ENCODE results near the gene YAF2.

YAF2 gene

DNA sequence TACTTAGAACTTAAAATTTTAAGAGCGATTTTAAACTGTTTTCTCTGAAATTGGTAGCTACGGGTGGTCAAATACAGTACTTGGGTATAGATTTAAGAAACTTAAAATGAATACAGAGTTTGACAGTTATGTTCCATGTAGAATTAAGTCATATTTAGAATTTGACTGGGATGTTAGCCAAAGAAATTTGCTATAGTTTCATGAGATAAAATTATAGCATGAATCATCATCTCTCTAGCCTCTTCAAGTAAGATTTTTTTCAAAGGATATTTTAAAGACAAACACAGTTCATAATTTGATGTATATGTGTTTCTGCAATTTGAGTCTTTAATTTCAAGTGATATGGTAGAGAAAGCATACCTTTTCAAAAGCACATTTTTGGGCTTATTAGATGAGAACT is 46.8 kb upstream of the YAF2 start:
- H3K9me2 ChIP-seq (replicated peaks; ENCODE audit: control insufficient read depth, low read length) = no peaks in the 10 kb centered on the region

DNA sequence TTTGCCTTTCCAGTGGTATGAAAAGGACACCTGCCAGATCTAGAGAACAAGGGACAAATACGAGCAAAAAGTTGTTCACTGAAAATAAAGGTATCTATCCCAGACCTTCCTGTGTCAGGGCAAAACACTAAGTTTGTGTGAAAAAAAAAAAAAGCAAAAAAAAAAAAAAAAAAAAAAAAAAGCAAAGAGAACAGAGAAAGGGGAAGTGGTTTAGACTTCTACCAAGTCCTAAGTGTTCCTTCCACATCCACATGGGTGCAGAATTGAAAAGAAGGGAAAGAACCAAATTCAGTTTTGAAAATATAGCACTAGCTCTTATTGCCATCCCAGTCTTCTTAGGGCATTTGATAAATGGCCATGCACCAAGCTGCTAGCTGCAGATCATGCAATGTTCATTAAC is 46.1 kb upstream of the YAF2 start:
- no peaks in the 10 kb centered on the region for H3K36me3 ChIP-seq (ENCODE audit: control insufficient read depth, low read length)
- no peak overlapping the region for H3K4me2 ChIP-seq (ENCODE audit: low read length)
- H3K27me3 ChIP-seq (ENCODE audit: control insufficient read depth, low read length) = no peaks in the 10 kb centered on the region
- H4K20me1 ChIP-seq (ENCODE audit: control insufficient read depth, insufficient read depth, low read depth, low read length) = no peaks in the 10 kb centered on the region
- no peak overlapping the region for H3K27ac ChIP-seq (ENCODE audit: low read depth, low read length)
- TF ChIP-seq, protein P1, sequence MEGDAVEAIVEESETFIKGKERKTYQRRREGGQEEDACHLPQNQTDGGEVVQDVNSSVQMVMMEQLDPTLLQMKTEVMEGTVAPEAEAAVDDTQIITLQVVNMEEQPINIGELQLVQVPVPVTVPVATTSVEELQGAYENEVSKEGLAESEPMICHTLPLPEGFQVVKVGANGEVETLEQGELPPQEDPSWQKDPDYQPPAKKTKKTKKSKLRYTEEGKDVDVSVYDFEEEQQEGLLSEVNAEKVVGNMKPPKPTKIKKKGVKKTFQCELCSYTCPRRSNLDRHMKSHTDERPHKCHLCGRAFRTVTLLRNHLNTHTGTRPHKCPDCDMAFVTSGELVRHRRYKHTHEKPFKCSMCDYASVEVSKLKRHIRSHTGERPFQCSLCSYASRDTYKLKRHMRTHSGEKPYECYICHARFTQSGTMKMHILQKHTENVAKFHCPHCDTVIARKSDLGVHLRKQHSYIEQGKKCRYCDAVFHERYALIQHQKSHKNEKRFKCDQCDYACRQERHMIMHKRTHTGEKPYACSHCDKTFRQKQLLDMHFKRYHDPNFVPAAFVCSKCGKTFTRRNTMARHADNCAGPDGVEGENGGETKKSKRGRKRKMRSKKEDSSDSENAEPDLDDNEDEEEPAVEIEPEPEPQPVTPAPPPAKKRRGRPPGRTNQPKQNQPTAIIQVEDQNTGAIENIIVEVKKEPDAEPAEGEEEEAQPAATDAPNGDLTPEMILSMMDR (IDR thresholded peaks at IDR 0.05; ENCODE audit: low read depth, low read length, poor library complexity, severe bottlenecking) = no peak
- TF ChIP-seq EZH2phosphoT487 (IDR thresholded peaks at IDR 0.05; ENCODE audit: borderline replicate concordance, low read length) = no peak
- no peaks in the 10 kb centered on the region for H3K4me1 ChIP-seq (ENCODE audit: control insufficient read depth, low read length)
- H3K9me2 ChIP-seq (replicated peaks; ENCODE audit: control insufficient read depth, low read length) = no peaks in the 10 kb centered on the region
- no peaks in the 10 kb centered on the region for H3K79me2 ChIP-seq (ENCODE audit: control insufficient read depth, low read length)
- no peak overlapping the region for H3K4me3 ChIP-seq (ENCODE audit: low read length)
- no peaks in the 10 kb centered on the region for H3F3A ChIP-seq (ENCODE audit: control insufficient read depth, insufficient read depth)
- H3K9me3 ChIP-seq (ENCODE audit: control insufficient read depth, insufficient read depth, low read length) = no peaks in the 10 kb centered on the region

More for the DNA sequence above, 46.8 kb upstream of the YAF2 start:
- H3K27ac ChIP-seq (ENCODE audit: low read depth, low read length) = no peak overlapping the region
- TF ChIP-seq, protein P1 (IDR thresholded peaks at IDR 0.05; ENCODE audit: low read depth, low read length, poor library complexity, severe bottlenecking) = no peak
- no peak for TF ChIP-seq EZH2phosphoT487 (IDR thresholded peaks at IDR 0.05; ENCODE audit: borderline replicate concordance, low read length)
- H3K9me3 ChIP-seq (ENCODE audit: control insufficient read depth, insufficient read depth, low read length) = no peaks in the 10 kb centered on the region
- no peak overlapping the region for H3K4me2 ChIP-seq (ENCODE audit: low read length)
- no peaks in the 10 kb centered on the region for H3K79me2 ChIP-seq (ENCODE audit: control insufficient read depth, low read length)
- H3K4me3 ChIP-seq (ENCODE audit: low read length) = no peak overlapping the region
- no peaks in the 10 kb centered on the region for H3K36me3 ChIP-seq (ENCODE audit: control insufficient read depth, low read length)
- no peaks in the 10 kb centered on the region for H3F3A ChIP-seq (ENCODE audit: control insufficient read depth, insufficient read depth)
- no peaks in the 10 kb centered on the region for H4K20me1 ChIP-seq (ENCODE audit: control insufficient read depth, insufficient read depth, low read depth, low read length)
- no peaks in the 10 kb centered on the region for H3K27me3 ChIP-seq (ENCODE audit: control insufficient read depth, low read length)
- no peaks in the 10 kb centered on the region for H3K4me1 ChIP-seq (ENCODE audit: control insufficient read depth, low read length)

DNA sequence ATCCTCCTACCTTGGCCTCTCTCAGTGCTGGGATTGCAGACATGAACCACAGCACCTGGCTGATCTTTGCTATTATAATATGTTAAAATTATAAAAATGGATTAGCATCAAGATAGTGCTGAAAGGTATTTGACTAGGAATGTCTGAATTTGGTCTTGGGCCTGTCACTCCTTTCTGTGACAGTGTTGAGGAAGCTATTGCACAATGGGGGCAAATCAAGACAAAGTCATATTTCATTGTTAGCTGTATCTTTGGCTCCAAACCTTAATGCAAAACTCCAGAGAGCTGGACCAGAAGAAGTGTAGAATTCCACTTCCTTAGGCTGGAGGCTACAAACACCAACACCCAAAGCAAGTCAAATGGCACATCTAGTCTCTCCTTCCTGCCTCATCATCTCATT is 45.7 kb upstream of the YAF2 start:
- no peak for TF ChIP-seq EZH2phosphoT487 (IDR thresholded peaks at IDR 0.05; ENCODE audit: borderline replicate concordance, low read length)
- TF ChIP-seq, protein P1 (IDR thresholded peaks at IDR 0.05; ENCODE audit: low read depth, low read length, poor library complexity, severe bottlenecking) = no peak
- H3K79me2 ChIP-seq (ENCODE audit: control insufficient read depth, low read length) = no peaks in the 10 kb centered on the region
- no peak overlapping the region for H3K4me3 ChIP-seq (ENCODE audit: low read length)
- no peaks in the 10 kb centered on the region for H3K9me2 ChIP-seq (replicated peaks; ENCODE audit: control insufficient read depth, low read length)
- no peaks in the 10 kb centered on the region for H3F3A ChIP-seq (ENCODE audit: control insufficient read depth, insufficient read depth)
- H3K4me2 ChIP-seq (ENCODE audit: low read length) = no peak overlapping the region
- H3K9me3 ChIP-seq (ENCODE audit: control insufficient read depth, insufficient read depth, low read length) = no peaks in the 10 kb centered on the region
- no peaks in the 10 kb centered on the region for H3K27me3 ChIP-seq (ENCODE audit: control insufficient read depth, low read length)
- H3K36me3 ChIP-seq (ENCODE audit: control insufficient read depth, low read length) = no peaks in the 10 kb centered on the region
- no peak overlapping the region for H3K27ac ChIP-seq (ENCODE audit: low read depth, low read length)
- H3K4me1 ChIP-seq (ENCODE audit: control insufficient read depth, low read length) = no peaks in the 10 kb centered on the region
- H4K20me1 ChIP-seq (ENCODE audit: control insufficient read depth, insufficient read depth, low read depth, low read length) = no peaks in the 10 kb centered on the region

DNA sequence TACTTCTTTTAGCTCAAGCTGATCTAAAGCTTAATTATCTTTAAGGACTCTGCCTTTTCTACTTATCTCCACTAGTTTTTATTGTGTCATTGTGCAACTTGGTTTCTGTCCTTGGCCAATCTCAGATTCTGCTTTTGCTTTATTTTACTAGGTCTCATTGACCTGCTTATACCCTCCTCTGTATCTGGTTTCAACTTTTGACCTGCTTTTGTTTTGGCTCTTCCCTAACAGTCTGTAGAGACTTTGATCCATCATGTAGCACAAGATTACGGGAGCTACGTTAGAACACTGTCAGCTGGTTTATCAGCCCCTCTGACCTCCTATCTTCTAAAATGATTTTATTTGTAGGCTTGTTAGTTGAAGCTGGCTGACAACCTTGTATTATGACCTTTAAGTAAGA is 44.2 kb upstream of the YAF2 start:
- Histone ChIP-seq H3K36me3 (ENCODE audit: control insufficient read depth, low read length) (no peaks in the 10 kb centered on the region), H3K9me2 (replicated peaks; ENCODE audit: control insufficient read depth, low read length) (no peaks in the 10 kb centered on the region), H3K27ac (ENCODE audit: low read depth, low read length) (no peak overlapping the region), H3K4me3 (ENCODE audit: low read length) (no peak overlapping the region), H4K20me1 (ENCODE audit: control insufficient read depth, insufficient read depth, low read depth, low read length) (no peaks in the 10 kb centered on the region), H3F3A (ENCODE audit: control insufficient read depth, insufficient read depth) (no peaks in the 10 kb centered on the region), H3K4me1 (ENCODE audit: control insufficient read depth, low read length) (no peaks in the 10 kb centered on the region), H3K27me3 (ENCODE audit: control insufficient read depth, low read length) (no peaks in the 10 kb centered on the region), H3K4me2 (ENCODE audit: low read length) (no peak overlapping the region), H3K79me2 (ENCODE audit: control insufficient read depth, low read length) (no peaks in the 10 kb centered on the region), H3K9me3 (ENCODE audit: control insufficient read depth, insufficient read depth, low read length) (no peaks in the 10 kb centered on the region)
- no peak for TF ChIP-seq EZH2phosphoT487 (IDR thresholded peaks at IDR 0.05; ENCODE audit: borderline replicate concordance, low read length)
